NCI-H187 (cell line): Measurements from ENCODE around the gene ZC3H7B.
"Not testable (repeated sequence)": the region's sequence is repeated elsewhere in the genome, so short reads cannot be mapped to it uniquely, and the experiment has no call there.

Experiments used
- DNase-seq, 2 experiments: peaks; one replicate each; lab custom pipeline; 2025; lab: John Stamatoyannopoulos, UW

Gene ZC3H7B

GRCh38 chr22:41285820-41286638 is 15.3 kb upstream of the ZC3H7B start, which contains the start of gene RANGAP1:
RANGAP1 (minus strand) TSS chr22:41286187; CDS start chr22:41281044, 5,143 bp downstream.
- DNase-seq: peak; percentile 88 to 93

- no peak for DNase-seq
These were observed 14.7 kb upstream of the ZC3H7B start for GRCh38 chr22:41286639-41287091.

- DNase-seq: no peak
These were observed 12.9 kb upstream of the ZC3H7B start for GRCh38 chr22:41288245-41288946.

- no peak for DNase-seq
These were observed 11.7 kb upstream of the ZC3H7B start for GRCh38 chr22:41289671-41290070.

- DNase-seq: no peak
These were observed 10.8 kb upstream of the ZC3H7B start for GRCh38 chr22:41290262-41291221.

GRCh38 chr22:41294816-41295215 is 6.5 kb upstream of the ZC3H7B start:
- DNase-seq: not testable (repeated sequence)

GRCh38 chr22:41296826-41297667 is 4.3 kb upstream of the ZC3H7B start:
- DNase-seq: no peak

- DNase-seq: no peak
These were observed 664 bp upstream of the ZC3H7B start for GRCh38 chr22:41300661-41301060.

- no peak for DNase-seq
These were observed 869 bp downstream of the ZC3H7B start for GRCh38 chr22:41302021-41302767.

GRCh38 chr22:41302811-41303210 is 1.5 kb downstream of the ZC3H7B start:
- DNase-seq: no peak

GRCh38 chr22:41305646-41306045 is 4.3 kb downstream of the ZC3H7B start:
- no peak for DNase-seq

- no peak for DNase-seq
These were observed 6.7 kb downstream of the ZC3H7B start for GRCh38 chr22:41308054-41308453.

- no peak for DNase-seq
These were observed 7.2 kb downstream of the ZC3H7B start for GRCh38 chr22:41308544-41308947.

- DNase-seq: no peak
These were observed 9.0 kb downstream of the ZC3H7B start for GRCh38 chr22:41310336-41310735.

- no peak for DNase-seq
These were observed 10.2 kb downstream of the ZC3H7B start for GRCh38 chr22:41311487-41311886.

- no peak for DNase-seq
These were observed 13.5 kb downstream of the ZC3H7B start for GRCh38 chr22:41314821-41315220.

- DNase-seq: no peak
These were observed 14.3 kb downstream of the ZC3H7B start for GRCh38 chr22:41315586-41315985.

GRCh38 chr22:41320416-41321240 is 19.3 kb downstream of the ZC3H7B start:
- DNase-seq: no peak

- DNase-seq: no peak
These were observed 23.6 kb downstream of the ZC3H7B start for GRCh38 chr22:41324821-41325528.
